Mammary epithelial cell (primary cell): ENCODE results near the gene TCERG1L.

ENCODE experiments used
- CTCF ChIP-seq, 2 donors: IDR thresholded peaks in 1 of 2; conservative IDR thresholded peaks in 1 of 2; 2 replicates each; pipeline ENCODE4 v1.5.1; 2011 to 2012; ENCODE audit warnings: inconsistent platforms in 2 of 2, low read length in 2 of 2, mild to moderate bottlenecking in 2 of 2, control low read depth in 1 of 2, low read depth in 1 of 2; ENCODE audit not compliant: insufficient read depth in 1 of 2; ENCODE audit errors: extremely low read depth in 1 of 2
- EZH2 ChIP-seq: IDR thresholded peaks from 2 replicates; pipeline ENCODE4 v1.6.1; 2012; ENCODE audit warnings: low read length, inconsistent platforms, borderline replicate concordance

- no peak for TF ChIP-seq EZH2
- TF ChIP-seq CTCF (conservative IDR thresholded peaks at IDR 0.05 in 1 of 2, IDR thresholded peaks at IDR 0.05 in 1 of 2; ENCODE audit: extremely low read depth in 1 of 2, insufficient read depth in 1 of 2, low read depth in 1 of 2, low read length in 2 of 2) = no peak
Measured at GRCh38 chr10:131231965-131232541, 79.5 kb downstream of the TCERG1L start.
